GM12865 (cell line): ENCODE data around the gene GSPT2.

Source experiments
- DNase-seq: peaks from one replicate; pipeline ENCODE4 v3.0.0; 2010; ENCODE audit warnings: low read depth
- H3K4me3 ChIP-seq: 2 replicates; pipeline ENCODE4 v1.5.1; 2011; ENCODE audit warnings: mild to moderate bottlenecking, low read depth, low read length, control low read depth
- TF ChIP-seq, protein P1 (sequence below): IDR thresholded peaks from 2 replicates; pipeline ENCODE4 v1.5.1; 2011; ENCODE audit warnings: low read length, control low read depth, low read depth, inconsistent platforms; ENCODE audit not compliant: insufficient read depth; ENCODE audit errors: missing control alignments

GSPT2 gene

DNA sequence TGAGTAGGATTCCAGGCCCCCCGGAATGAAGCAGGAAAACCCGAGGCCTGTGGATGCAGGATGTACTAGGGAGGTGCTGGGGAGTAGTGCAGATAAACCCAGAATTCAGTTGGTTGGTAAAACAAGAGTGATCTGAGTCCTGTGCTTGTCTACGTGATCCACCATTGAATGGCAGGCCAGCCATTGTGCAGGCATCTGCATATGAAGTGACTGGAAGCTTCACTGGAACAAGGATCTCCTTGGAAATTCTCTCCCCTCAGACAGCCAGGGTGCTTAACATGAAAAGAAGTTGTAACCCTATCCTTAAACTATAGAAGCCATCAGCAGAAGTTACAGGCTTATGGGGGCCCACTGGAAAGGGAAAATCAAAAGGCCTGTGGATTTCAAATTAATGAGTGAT lies 656 bp upstream of the GSPT2 start:
- TF ChIP-seq, protein P1, sequence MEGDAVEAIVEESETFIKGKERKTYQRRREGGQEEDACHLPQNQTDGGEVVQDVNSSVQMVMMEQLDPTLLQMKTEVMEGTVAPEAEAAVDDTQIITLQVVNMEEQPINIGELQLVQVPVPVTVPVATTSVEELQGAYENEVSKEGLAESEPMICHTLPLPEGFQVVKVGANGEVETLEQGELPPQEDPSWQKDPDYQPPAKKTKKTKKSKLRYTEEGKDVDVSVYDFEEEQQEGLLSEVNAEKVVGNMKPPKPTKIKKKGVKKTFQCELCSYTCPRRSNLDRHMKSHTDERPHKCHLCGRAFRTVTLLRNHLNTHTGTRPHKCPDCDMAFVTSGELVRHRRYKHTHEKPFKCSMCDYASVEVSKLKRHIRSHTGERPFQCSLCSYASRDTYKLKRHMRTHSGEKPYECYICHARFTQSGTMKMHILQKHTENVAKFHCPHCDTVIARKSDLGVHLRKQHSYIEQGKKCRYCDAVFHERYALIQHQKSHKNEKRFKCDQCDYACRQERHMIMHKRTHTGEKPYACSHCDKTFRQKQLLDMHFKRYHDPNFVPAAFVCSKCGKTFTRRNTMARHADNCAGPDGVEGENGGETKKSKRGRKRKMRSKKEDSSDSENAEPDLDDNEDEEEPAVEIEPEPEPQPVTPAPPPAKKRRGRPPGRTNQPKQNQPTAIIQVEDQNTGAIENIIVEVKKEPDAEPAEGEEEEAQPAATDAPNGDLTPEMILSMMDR = no peak
- no peak for DNase-seq
- peak overlapping the region; percentile 84 for H3K4me3 ChIP-seq

DNA sequence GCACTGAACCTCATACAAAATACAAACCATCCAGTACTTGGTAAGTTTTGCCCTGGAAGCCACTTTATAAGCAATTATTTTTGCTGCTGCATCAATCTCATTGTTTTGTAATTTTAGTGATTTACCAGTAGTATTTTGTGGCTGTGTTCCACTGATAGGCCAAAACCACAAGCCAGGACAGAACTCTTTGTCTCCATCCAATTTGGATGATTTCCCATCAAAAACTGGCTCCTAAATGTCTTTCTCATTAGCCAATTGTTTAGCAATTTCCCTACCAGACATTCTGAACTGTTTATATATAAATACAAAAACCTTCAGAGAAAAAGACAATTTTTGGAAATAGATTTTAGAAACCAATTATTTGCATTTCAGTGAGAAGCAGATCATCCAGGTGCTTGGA lies 4.4 kb downstream of the GSPT2 start:
- TF ChIP-seq, protein P1 = no peak
- DNase-seq = no peak

DNA sequence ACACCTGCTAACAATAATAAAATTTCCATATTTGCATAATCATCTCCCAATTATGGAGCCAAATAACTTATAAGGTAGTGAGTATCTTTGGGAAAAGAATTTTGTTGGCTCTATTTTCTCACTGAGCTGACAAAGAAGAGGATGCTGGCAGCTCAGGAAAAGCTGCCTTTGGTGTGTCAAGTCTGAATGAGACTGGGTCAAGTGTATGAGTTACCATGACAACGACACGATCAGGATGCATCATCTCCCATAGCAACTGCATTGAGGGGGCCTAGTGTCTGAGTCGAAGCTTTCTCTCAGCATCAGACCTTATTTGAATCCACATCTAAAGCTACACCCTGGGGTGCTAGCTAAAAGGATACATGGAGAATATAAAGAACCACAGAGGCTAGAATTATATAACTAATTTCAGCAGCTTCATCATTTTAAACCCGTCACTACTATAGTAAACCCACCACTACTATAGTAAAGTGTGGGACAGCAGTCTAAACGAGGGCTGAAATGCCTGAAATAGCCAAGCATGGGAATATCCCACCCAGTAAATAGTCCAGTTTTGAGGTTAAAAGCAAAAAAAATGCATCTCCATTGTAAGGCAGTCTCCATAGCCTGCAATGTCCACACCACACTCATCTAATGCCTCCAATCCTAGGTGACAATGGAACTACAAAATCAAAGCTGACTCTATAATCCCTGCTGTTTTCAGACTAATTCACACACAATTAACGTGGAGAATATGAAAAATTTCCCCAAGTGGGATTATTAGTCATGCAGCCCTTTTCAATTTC lies 16.0 kb downstream of the GSPT2 start:
- no peak for DNase-seq
- TF ChIP-seq, protein P1 = no peak
- H3K4me3 ChIP-seq = no peak overlapping the region

More for the DNA sequence above, 4.4 kb downstream of the GSPT2 start:
- H3K4me3 ChIP-seq = no peak overlapping the region

DNA sequence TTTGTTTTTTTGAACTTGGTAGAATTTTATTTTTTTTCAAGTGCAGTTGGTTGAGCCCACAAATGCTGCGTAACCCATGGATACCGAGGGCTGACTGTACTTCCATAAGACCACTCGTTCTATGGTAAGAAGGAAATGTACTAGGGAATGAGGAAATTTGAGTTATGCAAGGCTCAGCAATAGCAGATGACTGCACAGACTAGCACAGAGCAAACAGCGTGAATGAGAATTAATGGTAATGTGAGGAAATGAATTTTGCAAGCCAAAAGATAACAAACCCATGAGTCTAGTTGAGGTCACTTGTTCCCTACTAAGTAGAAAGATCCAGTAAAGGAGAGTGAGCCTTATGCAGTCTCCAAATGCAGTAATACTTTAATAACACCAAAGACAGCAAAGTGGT lies 17.4 kb downstream of the GSPT2 start:
- no peak for DNase-seq
- no peak overlapping the region for H3K4me3 ChIP-seq
- TF ChIP-seq, protein P1 = no peak

DNA sequence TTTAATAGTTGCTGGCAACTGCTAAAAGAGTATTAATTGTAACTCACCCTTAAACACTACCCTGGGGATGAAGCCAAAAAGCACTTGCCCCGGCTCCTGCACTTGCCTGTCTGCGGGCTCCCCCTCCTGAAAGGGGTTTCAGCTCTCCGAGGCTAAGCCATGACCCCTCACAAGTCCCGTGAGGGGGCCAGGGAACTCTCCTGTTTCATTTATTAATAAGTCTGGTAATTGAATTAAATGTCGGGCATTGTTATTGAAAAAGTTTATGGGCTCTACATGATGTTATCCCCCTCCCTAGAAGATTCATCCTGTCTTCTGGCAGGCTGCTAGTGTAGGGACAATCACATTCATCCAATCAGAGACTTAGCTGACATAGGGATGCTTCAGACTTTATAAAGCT lies 23.3 kb downstream of the GSPT2 start:
- no peak for DNase-seq
- TF ChIP-seq, protein P1 = no peak
- no peak overlapping the region for H3K4me3 ChIP-seq

DNA sequence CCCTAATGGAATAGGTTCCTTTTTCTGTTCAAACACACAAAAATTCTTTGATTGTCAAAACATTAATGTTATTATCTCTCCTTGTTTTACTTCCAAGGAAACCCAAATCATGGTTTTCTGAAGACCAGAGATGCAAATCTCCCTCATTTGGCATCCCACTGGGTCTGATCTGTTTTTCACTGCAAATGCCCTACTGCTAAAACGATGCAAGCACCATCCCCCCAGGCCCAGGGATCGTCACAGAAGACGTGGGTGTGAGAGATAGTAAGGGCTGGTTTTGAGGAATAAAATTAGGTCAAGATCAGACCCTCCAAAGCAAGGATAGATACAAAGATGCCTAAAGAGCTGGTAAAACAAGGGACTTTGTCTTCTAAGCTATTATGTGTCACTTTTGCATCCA lies 33.6 kb downstream of the GSPT2 start:
- TF ChIP-seq, protein P1 = no peak
- H3K4me3 ChIP-seq = no peak overlapping the region
- no peak for DNase-seq

DNA sequence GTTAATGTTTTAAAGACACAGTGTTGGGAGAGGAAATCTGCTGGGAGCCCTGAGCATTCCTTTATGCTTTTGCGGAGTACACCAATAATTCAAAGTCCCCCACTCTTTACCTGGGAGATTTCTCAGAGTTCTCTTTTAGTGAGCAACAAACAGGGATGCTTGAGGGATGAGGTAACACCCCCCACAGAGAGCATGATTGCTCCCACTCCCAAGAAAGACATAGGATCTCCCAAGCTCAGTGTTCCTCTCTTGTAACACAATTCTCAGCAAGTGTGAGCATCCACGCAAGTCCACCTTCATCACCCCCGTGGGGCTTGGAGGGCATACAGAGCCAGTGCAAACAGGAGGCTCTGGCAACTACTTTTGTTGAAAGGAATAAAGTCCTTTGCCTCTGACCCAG lies 36.1 kb downstream of the GSPT2 start:
- TF ChIP-seq, protein P1 = no peak
- DNase-seq = no peak
- no peak overlapping the region for H3K4me3 ChIP-seq
